HG03280 (cell line): ENCODE data around the gene PCDHA10.
"Not testable (repeated sequence)": the region's sequence is repeated elsewhere in the genome, so short reads cannot be mapped to it uniquely, and the experiment has no call there.

Experiments
- ATAC-seq: cut with Tn5 transposase; IDR thresholded peaks from one replicate; pipeline ENCODE4 v1.9.1; 2021; ENCODE audit warnings: mild to moderate bottlenecking, moderate library complexity; ENCODE audit not compliant: unreplicated experiment

Gene PCDHA10

DNA sequence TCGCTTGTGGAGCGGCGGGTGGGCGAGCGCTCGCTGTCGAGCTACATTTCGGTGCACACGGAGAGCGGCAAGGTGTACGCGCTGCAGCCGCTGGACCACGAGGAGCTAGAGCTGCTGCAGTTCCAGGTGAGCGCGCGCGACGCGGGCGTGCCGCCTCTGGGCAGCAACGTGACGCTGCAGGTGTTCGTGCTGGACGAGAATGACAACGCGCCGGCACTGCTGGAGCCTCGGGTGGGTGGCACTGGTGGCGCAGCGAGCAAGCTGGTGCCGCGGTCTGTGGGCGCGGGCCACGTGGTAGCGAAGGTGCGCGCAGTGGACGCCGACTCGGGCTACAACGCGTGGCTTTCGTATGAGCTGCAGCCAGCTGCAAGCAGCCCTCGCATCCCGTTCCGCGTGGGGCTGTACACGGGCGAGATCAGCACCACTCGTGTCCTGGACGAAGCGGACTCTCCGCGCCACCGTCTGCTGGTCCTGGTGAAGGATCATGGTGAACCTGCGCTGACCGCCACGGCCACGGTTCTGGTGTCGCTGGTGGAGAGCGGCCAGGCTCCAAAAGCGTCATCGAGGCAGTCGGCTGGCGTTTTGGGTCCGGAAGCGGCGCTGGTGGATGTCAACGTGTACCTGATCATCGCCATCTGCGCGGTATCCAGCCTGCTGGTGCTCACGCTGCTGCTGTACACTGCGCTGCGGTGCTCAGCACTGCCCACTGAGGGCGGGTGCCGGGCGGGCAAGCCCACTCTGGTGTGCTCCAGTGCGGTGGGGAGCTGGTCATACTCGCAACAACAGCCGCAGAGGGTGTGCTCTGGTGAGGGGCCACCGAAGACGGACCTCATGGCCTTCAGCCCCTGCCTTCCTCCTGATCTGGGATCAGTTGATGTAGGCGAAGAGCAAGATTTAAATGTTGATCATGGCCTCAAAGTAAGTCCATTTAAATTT is 12.6 kb upstream of the PCDHA10 start:
- ATAC-seq: no peak

DNA sequence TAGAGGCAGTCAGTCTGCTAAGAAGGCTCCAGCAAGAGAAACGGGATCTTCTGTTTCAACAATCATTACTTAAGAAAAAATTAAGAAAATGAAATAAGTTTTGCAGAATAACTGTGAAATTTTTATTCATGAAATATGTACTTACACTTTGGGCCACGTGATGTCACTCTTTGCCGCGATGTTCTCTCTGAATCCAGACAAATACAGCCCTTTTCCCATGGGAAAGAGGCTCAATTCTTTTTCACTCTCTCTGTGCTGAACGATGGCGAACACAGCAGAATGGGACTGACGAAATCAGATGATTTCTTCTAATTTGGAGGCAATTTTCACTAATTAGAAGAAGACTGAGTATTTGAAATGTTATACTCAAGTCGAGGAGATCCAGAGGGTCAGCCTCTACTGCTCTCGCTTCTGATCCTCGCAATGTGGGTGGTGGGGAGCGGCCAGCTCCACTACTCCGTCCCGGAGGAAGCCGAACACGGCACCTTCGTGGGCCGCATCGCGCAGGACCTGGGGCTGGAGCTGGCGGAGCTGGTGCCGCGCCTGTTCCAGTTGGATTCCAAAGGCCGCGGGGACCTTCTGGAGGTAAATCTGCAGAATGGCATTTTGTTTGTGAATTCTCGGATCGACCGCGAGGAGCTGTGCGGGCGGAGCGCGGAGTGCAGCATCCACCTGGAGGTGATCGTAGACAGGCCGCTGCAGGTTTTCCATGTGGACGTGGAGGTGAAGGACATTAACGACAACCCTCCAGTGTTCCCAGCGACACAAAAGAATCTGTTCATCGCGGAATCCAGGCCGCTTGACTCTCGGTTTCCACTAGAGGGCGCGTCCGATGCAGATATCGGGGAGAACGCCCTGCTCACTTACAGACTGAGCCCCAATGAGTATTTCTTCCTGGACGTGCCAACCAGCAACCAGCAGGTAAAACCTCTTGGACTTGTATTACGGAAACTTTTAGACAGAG is 7.3 kb upstream of the PCDHA10 start, which contains the start of gene PCDHA9:
PCDHA9 (plus strand) TSS at position 244 of the 964 bp plus-strand sequence; CDS start at position 358, 114 bp downstream.
- not testable (repeated sequence) for ATAC-seq

DNA sequence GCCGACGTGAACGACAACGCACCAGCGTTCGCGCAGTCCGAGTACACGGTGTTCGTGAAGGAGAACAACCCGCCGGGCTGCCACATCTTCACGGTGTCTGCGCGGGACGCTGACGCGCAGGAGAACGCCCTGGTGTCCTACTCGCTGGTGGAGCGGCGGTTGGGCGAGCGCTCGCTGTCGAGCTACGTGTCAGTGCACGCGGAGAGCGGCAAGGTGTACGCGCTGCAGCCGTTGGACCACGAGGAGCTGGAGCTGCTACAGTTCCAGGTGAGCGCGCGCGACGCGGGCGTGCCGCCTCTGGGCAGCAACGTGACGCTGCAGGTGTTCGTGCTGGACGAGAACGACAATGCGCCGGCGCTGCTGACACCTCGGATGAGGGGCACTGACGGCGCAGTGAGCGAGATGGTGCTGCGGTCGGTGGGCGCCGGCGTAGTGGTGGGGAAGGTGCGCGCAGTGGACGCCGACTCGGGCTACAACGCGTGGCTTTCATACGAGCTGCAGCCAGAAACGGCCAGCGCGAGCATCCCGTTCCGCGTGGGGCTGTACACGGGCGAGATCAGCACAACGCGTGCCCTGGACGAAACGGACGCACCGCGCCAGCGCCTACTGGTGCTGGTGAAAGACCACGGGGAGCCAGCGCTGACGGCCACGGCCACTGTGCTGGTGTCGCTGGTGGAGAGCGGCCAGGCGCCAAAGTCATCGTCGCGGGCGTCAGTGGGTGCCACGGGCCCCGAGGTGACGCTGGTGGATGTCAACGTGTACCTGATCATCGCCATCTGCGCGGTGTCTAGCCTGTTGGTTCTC is 5.7 kb upstream of the PCDHA10 start:
- ATAC-seq: not testable (repeated sequence)

DNA sequence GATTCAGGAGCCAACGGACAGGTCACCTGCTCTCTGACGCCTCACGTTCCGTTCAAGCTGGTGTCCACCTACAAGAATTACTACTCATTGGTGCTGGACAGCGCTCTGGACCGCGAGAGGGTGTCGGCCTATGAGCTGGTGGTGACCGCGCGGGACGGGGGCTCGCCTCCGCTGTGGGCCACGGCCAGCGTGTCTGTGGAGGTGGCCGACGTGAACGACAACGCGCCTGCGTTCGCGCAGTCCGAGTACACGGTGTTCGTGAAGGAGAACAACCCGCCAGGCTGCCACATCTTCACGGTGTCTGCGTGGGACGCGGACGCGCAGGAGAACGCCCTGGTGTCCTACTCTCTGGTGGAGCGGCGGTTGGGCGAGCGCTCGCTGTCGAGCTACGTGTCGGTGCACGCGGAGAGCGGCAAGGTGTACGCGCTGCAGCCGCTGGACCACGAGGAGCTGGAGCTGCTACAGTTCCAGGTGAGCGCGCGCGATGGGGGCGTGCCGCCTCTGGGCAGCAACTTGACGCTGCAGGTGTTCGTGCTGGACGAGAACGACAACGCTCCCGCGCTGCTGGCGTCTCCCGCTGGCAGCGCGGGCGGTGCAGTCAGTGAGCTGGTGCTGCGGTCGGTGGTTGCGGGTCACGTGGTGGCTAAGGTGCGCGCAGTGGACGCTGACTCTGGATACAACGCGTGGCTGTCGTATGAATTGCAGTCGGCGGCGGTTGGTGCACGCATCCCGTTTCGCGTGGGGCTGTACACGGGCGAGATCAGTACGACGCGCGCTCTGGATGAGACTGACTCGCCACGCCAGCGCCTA is 1.7 kb downstream of the PCDHA10 start:
- ATAC-seq: no peak

DNA sequence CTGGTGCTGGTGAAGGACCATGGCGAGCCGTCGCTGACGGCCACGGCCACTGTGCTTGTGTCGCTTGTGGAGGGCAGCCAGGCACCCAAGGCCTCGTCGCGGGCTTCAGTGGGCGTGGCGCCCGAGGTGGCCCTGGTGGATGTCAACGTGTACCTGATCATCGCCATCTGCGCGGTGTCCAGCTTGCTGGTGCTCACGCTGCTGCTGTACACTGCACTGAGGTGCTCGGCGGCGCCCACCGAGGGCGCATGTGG is 2.2 kb downstream of the PCDHA10 start:
- ATAC-seq: no peak

DNA sequence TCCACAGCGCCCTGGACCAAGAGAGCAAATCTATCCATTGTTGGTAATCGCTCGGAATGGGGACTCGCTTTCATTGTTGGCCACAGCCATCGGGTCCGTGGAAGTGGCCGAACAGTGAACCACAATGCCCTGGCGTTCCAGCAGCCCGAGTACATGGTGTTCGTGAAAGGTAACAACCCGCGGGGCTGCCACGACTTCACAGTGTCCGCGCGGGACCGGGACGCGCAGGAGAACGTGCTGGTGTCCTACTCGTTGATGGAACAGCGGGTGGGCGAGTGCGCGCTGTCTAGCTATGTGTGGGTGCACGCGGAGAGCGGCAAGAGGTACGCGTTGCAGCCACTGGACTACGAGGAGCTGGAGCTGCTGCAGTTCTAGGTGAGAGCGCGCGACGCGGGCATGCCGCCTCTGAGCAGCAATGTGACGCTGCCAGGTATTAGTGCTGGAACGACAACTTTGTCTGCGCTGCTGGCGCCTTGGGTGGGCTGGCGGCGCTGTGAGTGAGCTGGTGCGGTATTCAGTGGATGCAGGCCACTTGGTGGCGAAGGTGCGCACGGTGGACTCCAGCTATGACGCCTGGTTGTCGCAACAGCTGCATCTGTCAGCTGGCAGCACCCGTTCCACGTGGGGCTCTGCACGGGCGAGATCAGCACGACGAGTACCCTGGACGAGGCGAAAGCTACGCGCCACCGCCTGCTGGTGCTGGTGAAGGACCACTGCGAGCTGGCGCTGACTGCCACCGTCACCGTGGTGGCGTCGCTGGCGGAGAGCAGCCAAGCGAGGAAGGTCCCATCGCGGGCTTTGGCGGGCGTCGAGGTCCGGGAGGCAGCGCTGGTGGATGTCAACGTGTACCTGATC is 7.0 kb downstream of the PCDHA10 start:
- ATAC-seq: no peak

DNA sequence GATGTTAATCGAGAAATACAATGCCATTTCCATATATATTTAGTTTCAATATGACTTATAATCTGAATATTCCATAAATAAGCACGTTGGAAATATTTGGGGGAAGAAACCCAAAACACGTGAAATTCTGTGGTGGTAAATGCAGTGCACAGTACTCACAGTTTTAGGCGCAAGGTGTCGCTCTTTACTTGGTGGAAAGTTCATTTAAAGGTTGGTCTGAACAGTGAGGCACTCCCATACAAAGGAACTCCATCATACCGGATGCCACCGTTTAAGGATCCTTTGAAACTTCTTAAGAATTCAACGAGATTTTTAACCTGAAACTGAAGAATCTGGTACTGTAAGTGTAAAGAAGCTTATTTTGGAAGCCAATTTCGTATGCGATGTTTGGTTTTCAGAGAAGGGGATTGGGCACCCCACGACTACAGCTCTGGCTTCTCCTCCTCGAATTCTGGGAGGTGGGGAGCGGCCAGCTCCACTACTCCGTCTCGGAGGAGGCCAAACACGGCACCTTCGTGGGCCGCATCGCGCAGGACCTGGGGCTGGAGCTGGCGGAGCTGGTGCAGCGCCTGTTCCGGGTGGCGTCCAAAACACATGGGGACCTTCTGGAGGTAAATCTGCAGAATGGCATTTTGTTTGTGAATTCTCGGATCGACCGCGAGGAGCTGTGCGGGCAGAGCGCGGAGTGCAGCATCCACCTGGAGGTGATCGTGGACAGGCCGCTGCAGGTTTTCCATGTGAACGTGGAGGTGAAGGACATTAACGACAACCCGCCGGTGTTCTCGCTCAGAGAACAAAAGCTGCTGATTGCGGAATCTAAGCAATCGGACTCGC is 13.2 kb downstream of the PCDHA10 start, which contains the start of gene PCDHA11:
PCDHA11 (plus strand) TSS at position 237 of the 834 bp plus-strand sequence; CDS start at position 384, 147 bp downstream.
- ATAC-seq: no peak

DNA sequence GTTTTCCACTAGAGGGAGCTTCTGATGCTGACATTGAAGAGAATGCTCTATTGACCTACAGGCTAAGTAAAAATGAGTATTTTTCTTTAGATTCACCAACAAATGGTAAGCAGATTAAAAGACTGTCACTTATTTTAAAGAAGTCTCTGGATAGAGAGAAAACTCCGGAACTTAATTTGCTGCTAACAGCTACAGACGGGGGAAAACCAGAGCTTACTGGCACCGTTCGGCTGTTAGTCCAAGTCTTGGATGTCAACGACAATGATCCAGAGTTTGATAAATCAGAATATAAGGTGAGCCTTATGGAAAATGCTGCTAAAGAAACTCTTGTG is 13.8 kb downstream of the PCDHA10 start:
- no peak for ATAC-seq

DNA sequence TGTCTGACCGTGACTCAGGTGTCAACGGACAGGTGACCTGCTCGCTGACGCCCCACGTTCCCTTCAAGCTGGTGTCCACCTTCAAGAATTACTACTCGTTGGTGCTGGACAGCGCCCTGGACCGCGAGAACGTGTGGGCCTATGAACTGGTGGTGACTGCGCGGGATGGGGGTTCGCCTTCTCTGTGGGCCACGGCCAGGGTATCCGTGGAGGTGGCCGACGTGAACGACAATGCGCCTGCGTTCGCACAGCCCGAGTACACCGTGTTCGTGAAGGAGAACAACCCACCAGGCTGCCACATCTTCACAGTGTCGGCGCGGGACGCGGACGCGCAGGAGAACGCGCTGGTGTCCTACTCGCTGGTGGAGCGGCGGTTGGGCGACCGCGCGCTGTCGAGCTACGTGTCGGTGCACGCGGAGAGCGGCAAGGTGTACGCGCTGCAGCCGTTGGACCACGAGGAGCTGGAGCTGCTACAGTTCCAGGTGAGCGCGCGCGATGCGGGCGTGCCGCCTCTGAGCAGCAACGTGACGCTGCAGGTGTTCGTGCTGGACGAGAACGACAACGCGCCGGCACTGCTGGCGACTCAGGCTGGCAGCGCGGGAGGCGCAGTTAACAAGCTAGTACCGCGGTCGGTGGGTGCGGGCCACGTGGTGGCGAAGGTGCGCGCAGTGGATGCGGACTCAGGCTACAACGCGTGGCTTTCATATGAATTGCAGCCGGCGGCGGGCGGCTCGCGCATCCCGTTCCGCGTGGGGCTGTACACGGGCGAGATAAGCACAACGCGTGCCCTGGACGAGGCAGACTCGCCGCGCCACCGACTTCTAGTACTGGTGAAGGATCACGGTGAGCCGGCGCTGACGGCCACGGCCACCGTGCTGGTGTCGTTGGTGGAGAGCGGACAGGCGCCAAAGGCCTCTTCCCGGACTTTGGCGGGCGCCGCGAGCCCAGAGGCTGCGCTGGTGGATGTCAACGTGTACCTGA is 14.8 kb downstream of the PCDHA10 start:
- no peak for ATAC-seq

DNA sequence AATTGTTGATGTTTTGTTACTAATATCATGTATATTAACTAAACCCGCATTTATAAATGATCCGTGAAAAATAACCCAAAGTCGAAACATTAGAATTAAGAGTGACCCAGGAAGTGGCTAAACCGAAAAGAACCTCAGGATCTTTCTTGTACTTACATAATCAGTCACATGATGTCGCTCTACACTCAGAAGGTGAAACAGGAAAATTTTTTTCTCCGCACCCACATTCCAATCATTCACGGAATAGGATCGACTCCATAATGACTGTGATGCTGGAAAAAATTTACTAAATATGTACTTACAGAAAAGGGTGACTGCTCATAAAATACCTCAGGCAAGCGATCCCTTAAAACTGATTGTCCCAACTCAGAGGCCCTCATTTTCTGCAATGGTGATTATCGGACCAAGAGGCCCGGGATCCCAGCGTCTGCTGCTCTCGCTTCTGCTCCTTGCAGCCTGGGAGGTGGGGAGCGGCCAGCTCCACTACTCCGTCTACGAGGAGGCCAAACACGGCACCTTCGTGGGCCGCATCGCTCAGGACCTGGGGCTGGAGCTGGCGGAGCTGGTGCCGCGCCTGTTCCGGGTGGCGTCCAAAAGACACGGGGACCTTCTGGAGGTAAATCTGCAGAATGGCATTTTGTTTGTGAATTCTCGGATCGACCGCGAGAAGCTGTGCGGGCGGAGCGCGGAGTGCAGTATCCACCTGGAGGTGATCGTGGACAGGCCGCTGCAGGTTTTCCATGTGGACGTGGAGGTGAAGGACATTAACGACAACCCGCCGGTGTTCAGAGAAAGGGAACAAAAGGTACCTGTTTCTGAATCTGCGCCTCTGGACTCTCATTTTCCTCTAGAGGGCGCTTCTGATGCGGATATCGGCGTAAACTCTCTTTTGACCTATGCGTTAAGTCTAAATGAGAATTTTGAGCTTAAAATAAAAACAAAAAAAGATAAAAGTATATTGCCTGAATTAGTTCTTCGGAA is 19.7 kb downstream of the PCDHA10 start, which contains the start of gene PCDHA12:
PCDHA12 (plus strand) TSS at position 224 of the 981 bp plus-strand sequence; CDS start at position 389, 165 bp downstream.
- ATAC-seq: no peak

DNA sequence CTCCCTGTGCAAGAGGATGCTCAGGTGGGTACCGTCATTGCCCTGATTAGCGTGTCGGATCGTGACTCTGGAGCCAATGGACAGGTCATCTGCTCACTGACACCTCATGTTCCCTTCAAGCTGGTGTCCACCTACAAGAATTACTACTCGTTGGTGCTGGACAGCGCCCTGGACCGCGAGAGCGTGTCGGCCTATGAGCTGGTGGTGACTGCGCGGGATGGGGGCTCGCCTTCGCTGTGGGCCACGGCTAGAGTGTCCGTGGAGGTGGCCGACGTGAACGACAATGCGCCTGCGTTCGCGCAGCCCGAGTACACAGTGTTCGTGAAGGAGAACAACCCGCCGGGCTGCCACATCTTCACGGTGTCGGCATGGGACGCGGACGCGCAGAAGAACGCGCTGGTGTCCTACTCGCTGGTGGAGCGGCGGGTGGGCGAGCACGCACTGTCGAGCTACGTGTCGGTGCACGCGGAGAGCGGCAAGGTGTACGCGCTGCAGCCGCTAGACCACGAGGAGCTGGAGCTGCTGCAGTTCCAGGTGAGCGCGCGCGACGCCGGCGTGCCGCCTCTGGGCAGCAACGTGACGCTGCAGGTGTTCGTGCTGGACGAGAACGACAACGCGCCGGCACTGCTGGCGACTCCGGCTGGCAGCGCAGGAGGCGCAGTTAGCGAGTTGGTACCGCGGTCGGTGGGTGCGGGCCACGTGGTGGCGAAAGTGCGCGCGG is 21.0 kb downstream of the PCDHA10 start:
- not testable (repeated sequence) for ATAC-seq

DNA sequence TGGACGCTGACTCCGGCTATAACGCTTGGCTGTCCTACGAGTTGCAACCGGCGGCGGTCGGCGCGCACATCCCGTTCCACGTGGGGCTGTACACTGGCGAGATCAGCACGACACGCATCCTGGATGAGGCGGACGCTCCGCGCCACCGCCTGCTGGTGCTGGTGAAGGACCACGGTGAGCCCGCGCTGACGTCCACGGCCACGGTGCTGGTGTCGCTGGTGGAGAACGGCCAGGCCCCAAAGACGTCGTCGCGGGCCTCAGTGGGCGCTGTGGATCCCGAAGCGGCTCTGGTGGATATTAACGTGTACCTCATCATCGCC is 21.5 kb downstream of the PCDHA10 start:
- ATAC-seq: no peak

DNA sequence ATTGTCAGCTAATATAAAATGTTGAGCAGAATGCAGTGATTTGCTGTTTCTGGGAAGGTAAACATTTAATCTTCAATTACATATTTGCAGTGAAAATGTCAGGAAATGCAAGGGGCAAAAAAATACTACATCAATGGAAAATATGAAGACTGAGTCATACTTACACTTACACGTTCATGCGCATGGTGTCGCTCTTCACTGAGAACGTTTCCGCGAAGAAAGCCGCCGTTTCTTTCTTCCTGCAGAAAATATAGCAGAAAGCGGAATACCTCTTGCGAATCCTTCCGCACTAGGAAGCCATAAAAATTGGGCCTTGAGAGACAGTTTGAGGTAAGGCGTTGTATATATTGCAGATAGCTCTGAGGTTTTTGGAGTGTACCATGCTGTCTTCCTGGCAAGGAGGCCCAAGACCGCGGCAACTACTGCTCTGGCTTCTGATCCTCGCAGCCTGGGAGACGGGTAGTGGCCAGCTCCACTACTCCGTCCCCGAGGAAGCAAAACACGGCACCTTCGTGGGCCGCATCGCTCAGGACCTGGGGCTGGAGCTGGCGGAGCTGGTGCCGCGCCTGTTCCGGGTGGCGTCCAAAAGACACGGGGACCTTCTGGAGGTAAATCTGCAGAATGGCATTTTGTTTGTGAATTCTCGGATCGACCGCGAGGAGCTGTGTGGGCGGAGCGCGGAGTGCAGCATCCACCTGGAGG is 26.3 kb downstream of the PCDHA10 start, which contains the start of gene PCDHA13:
PCDHA13 (plus strand) TSS at position 236 of the 702 bp plus-strand sequence; CDS start at position 381, 145 bp downstream.
- no peak for ATAC-seq

DNA sequence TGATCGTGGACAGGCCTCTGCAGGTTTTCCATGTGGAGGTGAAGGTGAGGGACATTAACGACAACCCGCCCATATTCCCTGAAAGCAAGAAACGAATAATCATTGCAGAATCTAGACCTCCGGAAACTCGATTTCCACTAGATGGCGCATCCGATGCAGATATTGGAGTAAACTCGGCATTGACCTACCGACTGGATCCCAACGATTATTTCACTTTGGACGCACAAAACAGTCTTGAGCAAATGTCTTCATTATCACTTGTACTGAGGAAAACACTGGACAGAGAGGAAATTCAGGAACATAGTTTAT is 26.8 kb downstream of the PCDHA10 start:
- no peak for ATAC-seq

DNA sequence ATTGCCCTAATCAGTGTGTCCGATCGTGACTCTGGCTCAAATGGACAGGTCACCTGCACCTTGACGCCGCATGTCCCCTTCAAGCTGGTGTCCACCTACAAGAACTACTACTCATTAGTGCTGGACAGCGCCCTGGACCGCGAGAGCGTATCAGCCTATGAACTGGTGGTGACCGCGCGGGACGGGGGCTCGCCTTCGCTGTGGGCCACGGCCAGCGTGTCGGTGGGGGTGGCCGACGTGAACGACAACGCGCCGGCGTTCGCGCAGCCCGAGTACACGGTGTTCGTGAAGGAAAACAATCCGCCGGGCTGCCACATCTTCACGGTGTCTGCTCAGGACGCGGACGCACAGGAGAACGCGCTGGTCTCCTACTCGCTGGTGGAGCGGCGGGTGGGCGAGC is 27.7 kb downstream of the PCDHA10 start:
- ATAC-seq: no peak
